ENCODE data around the gene GABRG3. TPM values are rescaled to one million over a fixed set of nuclear protein-coding genes. Genes with fewer than 3 reads are reported as not detected.

GABRG3 gene
- polyA plus RNA-seq, 2 of the 4 experiments (the other 2 are of a cell fraction), result 0.08 to 0.18 TPM

DNA sequence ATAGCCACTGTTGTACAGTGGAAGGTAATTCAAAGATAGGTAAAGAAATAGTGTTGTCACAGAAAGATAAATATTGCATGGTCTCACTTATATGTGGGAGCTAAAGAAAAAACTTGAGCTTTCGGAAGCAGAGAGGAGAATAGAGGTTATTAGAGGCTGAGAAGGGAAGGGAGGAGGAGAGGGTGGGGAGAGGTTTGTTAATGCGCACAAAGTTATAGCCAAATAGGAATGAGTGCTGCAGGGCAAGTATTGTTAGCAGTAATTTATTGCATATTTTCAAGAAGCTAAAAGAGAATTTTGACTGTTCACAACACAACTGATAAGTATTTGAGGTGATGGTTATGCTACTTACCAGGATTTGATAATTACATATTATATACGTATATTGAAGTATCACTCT is 154.2 kb downstream of the GABRG3 start:
- Histone ChIP-seq H3K4me1 (no peaks in the 10 kb centered on the region), H3K4me2 (no peak overlapping the region), H3K27ac (no peak overlapping the region), H3K4me3 (no peak overlapping the region), H3K9me3 (0 out of 3 replicates have a peak, but pooled peaks cover 4% of the 10 kb centered on the region)
- ChIA-PET POLR2A (no interaction called here), CTCF (interaction anchor here (0.6 to 1.4 kb wide), 5 partner anchors 10 to 233 kb away, joined by 3 to 4 read pairs (median 3); no protein-coding TSS in a partner anchor)
- FAIRE-seq (no peak), DNase-seq (ENCODE audit: low read depth in 1 of 2, low spot score in 1 of 2) (no peak), ATAC-seq (no peak)
- 71% methylated on average over 3 of the region's 3 CpGs for WGBS (ENCODE audit: missing lambda C conversion rate)
- TF ChIP-seq NPAS2 (CRISPR knock-in tag; IDR thresholded peaks at IDR 0.05; ENCODE audit: borderline replicate concordance) (no peak), TFCP2L1 (CRISPR knock-in tag; IDR thresholded peaks at IDR 0.05) (no peak), EHMT2 (IDR thresholded peaks at IDR 0.05; ENCODE audit: low read depth) (no peak), BHLHE40 (IDR thresholded peaks at IDR 0.05; ENCODE audit: low read depth, low read length) (no peak), NFE2L2 (conservative IDR thresholded peaks at IDR 0.05; ENCODE audit: low read length) (no peak), RFX5 (IDR thresholded peaks at IDR 0.05) (no peak)
- TF ChIP-seq, protein P1, sequence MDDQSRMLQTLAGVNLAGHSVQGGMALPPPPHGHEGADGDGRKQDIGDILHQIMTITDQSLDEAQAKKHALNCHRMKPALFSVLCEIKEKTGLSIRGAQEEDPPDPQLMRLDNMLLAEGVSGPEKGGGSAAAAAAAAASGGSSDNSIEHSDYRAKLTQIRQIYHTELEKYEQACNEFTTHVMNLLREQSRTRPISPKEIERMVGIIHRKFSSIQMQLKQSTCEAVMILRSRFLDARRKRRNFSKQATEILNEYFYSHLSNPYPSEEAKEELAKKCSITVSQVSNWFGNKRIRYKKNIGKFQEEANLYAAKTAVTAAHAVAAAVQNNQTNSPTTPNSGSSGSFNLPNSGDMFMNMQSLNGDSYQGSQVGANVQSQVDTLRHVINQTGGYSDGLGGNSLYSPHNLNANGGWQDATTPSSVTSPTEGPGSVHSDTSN (IDR thresholded peaks at IDR 0.05), result no peak
- TF ChIP-seq, protein P2, sequence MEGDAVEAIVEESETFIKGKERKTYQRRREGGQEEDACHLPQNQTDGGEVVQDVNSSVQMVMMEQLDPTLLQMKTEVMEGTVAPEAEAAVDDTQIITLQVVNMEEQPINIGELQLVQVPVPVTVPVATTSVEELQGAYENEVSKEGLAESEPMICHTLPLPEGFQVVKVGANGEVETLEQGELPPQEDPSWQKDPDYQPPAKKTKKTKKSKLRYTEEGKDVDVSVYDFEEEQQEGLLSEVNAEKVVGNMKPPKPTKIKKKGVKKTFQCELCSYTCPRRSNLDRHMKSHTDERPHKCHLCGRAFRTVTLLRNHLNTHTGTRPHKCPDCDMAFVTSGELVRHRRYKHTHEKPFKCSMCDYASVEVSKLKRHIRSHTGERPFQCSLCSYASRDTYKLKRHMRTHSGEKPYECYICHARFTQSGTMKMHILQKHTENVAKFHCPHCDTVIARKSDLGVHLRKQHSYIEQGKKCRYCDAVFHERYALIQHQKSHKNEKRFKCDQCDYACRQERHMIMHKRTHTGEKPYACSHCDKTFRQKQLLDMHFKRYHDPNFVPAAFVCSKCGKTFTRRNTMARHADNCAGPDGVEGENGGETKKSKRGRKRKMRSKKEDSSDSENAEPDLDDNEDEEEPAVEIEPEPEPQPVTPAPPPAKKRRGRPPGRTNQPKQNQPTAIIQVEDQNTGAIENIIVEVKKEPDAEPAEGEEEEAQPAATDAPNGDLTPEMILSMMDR (IDR thresholded peaks at IDR 0.05), result no peak
- TF ChIP-seq, protein P3, sequence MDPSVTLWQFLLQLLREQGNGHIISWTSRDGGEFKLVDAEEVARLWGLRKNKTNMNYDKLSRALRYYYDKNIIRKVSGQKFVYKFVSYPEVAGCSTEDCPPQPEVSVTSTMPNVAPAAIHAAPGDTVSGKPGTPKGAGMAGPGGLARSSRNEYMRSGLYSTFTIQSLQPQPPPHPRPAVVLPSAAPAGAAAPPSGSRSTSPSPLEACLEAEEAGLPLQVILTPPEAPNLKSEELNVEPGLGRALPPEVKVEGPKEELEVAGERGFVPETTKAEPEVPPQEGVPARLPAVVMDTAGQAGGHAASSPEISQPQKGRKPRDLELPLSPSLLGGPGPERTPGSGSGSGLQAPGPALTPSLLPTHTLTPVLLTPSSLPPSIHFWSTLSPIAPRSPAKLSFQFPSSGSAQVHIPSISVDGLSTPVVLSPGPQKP (IDR thresholded peaks at IDR 0.05; ENCODE audit: low read depth, low read length), result no peak
- TF ChIP-seq, protein P4, sequence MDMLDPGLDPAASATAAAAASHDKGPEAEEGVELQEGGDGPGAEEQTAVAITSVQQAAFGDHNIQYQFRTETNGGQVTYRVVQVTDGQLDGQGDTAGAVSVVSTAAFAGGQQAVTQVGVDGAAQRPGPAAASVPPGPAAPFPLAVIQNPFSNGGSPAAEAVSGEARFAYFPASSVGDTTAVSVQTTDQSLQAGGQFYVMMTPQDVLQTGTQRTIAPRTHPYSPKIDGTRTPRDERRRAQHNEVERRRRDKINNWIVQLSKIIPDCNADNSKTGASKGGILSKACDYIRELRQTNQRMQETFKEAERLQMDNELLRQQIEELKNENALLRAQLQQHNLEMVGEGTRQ (IDR thresholded peaks at IDR 0.05), result no peak

DNA sequence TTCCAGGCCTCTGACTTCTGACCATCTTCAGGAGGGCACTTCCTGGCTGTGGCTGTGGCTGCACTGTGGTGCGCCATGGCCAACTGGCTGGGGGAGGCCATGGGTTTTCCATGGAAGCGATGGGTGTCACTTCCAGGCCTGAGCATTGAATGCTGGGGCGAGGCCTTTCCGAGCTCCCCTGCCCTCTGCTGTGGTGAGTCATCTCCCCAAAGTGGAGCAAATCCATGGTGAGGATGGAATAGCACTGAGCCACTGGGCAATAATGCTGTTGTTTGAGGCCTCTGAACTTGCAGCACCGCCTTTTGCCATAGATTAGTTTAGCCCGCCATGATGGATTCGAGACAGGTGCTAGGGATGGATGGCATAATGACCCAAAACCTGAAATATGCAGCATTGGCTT is 155.5 kb downstream of the GABRG3 start:
- Histone ChIP-seq H3K4me1 (no peaks in the 10 kb centered on the region), H3K9me3 (0 out of 3 replicates have a peak, but pooled peaks cover 4% of the 10 kb centered on the region), H3K4me2 (no peak overlapping the region), H3K27ac (no peak overlapping the region), H3K4me3 (no peak overlapping the region)
- DNase-seq (ENCODE audit: low read depth in 1 of 2, low spot score in 1 of 2), result no peak
- WGBS (ENCODE audit: missing lambda C conversion rate), result 38% methylated on average over 7 of the region's 7 CpGs
- TF ChIP-seq EP300 (IDR thresholded peaks at IDR 0.05) (no peak), ZNF302 (CRISPR knock-in tag; IDR thresholded peaks at IDR 0.05) (no peak), CHD4 (IDR thresholded peaks at IDR 0.05; ENCODE audit: borderline replicate concordance) (no peak), JUN (IDR thresholded peaks at IDR 0.05) (no peak), FOSL2 (IDR thresholded peaks at IDR 0.05) (no peak), FOSL2 (CRISPR knock-in tag; IDR thresholded peaks at IDR 0.05) (no peak), ESRRA (IDR thresholded peaks at IDR 0.05; ENCODE audit: borderline replicate concordance, low read length) (no peak), CBX8 (IDR thresholded peaks at IDR 0.05) (no peak), GATA3 (IDR thresholded peaks at IDR 0.05; ENCODE audit: borderline replicate concordance) (no peak), ZSCAN20 (CRISPR knock-in tag; IDR thresholded peaks at IDR 0.05) (no peak), MAZ (IDR thresholded peaks at IDR 0.05; ENCODE audit: borderline replicate concordance, low read depth, low read length) (no peak), CHD2 (IDR thresholded peaks at IDR 0.05; ENCODE audit: low read length, partially characterized antibody) (no peak), MAFK (IDR thresholded peaks at IDR 0.05; ENCODE audit: partially characterized antibody) (no peak)
- TF ChIP-seq, protein P5, sequence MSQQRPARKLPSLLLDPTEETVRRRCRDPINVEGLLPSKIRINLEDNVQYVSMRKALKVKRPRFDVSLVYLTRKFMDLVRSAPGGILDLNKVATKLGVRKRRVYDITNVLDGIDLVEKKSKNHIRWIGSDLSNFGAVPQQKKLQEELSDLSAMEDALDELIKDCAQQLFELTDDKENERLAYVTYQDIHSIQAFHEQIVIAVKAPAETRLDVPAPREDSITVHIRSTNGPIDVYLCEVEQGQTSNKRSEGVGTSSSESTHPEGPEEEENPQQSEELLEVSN (IDR thresholded peaks at IDR 0.05; ENCODE audit: borderline replicate concordance, low read depth), result no peak
- TF ChIP-seq, protein P6, sequence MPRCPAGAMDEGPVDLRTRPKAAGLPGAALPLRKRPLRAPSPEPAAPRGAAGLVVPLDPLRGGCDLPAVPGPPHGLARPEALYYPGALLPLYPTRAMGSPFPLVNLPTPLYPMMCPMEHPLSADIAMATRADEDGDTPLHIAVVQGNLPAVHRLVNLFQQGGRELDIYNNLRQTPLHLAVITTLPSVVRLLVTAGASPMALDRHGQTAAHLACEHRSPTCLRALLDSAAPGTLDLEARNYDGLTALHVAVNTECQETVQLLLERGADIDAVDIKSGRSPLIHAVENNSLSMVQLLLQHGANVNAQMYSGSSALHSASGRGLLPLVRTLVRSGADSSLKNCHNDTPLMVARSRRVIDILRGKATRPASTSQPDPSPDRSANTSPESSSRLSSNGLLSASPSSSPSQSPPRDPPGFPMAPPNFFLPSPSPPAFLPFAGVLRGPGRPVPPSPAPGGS (IDR thresholded peaks at IDR 0.05), result no peak
- TF ChIP-seq, protein P2 (IDR thresholded peaks at IDR 0.05), result no peak
- ChIA-PET POLR2A (no interaction called here), CTCF (no interaction called here)
- no peak for ATAC-seq
- FAIRE-seq, result no peak
